ENCODE results near the gene LSS. TPM values are rescaled to one million over a fixed set of nuclear protein-coding genes. Genes with fewer than 3 reads are reported as not detected.

The LSS gene
- total RNA-seq, 1 donor from 2014 or later = 52.7 TPM

DNA sequence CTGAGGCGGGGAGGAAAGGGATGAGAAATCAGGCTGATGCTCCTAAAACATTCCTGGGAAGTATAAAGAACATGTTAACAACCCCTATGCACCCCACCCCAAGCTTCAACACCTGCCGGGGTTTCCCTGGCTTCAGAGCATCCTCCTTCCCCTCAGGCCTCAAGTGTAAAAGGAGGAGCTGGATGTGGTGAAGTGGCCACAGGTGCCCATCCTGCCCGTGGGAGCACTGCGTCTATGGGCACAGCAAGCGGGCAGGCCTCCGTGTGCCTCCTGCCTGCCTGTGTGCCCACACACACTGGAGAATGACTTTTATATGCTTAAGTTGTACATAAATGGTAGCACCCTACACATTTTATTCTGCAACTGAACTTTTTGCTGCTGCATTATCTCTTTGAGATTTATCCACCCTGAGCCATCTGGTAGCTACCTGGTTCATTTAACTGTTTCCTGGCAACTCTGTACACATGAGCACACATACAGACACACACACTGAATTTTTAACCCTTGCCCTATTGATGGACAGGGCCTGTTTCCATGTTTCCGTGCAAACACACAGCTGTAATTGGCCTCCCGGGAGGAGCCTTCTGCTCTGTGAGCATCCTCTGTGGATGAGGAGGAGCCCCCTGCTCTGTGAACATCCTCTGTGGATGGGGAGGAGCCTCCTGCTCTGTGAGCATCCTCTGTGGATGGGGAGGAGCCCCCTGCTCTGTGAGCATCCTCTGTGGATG, 59.8 kb downstream of the LSS start:
- DNase-seq = no peak

DNA sequence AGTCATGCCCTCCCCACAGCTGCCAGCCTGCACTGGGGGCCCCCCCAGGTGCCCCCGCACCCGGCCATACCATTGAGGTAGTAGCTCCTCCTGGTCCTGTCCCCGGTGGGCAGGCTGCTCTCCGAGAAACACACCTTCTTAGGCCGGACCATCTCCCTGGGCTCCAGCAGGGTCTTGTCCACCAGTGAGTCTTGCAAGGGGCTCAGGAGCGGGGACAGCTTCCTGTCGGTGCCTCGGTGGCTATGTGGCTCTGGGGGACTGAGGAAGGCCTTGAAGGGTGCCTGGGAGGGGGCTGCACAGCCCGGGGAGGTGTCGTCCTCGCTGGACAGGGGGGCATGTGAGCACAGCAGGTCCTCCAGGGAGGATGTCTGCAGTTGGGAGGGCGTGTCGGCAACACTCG, 60.3 kb downstream of the LSS start:
- DNase-seq = no peak

DNA sequence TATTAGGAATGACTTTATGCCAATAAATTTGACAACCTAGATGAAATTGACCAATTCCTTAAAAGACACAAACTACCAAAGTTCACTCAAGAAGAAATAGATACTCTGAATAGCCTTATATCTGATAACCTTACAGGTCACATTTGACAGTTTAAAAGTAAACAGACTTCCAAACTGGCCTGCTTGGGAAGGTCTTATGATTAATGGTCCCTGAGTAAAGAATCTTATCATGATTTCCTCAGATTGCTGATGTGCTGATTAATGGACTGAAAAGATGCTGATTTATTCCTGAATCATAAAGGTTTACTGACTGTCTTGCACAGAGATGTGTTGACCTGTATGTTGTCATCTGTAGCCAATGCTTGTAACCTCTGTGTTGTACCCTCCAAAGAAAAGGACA, 63.5 kb downstream of the LSS start:
- no peak for DNase-seq

- DNase-seq = no peak
Measured at GRCh38 chr21:46163380-46163779, 65.2 kb downstream of the LSS start.

DNA sequence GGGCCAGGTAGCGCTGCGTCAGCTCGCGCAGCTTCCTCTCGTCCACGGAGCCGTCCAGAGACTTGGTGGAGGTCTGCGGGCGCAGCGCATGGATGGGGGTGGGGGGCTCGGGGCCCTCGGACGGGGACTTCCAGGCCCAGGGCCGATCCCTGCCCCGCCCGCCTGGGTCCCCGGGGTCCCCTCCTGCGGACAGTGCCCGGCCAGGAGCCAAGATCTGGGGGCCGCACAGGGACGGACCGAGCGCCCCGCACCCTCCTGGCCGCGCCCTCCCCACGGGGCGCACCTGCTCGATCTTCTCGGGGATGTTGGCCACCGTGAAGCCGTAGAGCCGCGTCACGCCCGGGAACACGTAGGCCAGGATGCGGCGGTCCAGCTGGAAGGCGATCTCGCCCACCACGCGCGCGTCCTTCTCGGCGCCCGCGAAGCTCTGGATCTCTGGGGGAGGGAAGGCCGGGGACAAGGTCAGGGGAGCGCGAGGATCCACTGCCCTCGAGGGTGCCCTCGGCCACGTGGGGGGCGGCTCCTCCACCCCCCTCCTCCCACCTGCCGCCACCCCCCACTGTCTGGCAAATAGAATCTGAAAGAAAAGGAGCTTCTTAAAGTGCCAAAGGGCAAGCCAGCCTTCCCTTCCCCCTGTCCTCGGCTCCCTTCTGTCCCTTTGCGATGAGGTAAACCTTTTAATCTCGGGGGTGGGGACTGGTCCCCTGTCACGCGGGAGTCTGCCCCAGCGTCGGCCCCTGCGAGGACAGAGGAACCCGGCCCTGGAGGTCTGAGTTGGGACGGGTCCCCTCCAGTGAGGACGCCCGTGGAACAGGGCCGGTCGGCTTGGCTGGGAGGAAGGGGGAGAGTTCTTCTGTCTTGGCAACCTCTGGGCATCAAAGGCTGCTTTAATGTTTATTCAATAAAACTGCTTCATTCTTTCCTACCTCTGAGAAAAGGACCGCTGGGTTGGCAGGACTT, 66.7 kb downstream of the LSS start:
- no peak for DNase-seq

- DNase-seq = no peak
Measured at GRCh38 chr21:46160907-46161632, 67.5 kb downstream of the LSS start.

- no peak for DNase-seq
Measured at GRCh38 chr21:46160657-46160906, 68.0 kb downstream of the LSS start.

- no peak for DNase-seq
Measured at GRCh38 chr21:46159841-46160656, 68.5 kb downstream of the LSS start.

- DNase-seq = no peak
Measured at GRCh38 chr21:46159390-46159789, 69.2 kb downstream of the LSS start.

GRCh38 chr21:46158666-46159300, 69.8 kb downstream of the LSS start:
- no peak for DNase-seq

DNA sequence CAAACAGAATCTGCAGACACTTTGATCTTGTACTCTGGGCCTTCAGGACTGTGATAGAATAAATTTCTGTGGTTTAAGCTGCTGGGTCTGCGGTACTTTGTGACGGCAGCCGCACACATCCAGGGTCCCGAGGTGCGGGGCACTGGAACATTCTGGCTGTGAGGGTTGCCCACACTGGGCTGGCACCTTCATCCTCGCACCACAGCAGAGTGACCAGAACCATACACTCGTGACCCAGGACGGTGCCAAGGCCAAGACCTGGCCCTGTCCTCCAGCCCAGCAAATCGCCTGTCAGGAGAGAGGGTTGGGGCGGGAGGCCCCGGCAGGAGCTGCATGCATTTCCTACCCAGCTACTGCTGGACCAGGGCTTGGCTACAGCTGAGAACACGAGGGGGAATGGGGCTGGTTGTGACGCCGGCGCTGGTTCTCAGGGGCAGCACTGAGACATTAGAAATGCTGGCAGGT, 70.6 kb downstream of the LSS start:
- no peak for DNase-seq

GRCh38 chr21:46157396-46157986, 71.1 kb downstream of the LSS start:
- DNase-seq = no peak

DNA sequence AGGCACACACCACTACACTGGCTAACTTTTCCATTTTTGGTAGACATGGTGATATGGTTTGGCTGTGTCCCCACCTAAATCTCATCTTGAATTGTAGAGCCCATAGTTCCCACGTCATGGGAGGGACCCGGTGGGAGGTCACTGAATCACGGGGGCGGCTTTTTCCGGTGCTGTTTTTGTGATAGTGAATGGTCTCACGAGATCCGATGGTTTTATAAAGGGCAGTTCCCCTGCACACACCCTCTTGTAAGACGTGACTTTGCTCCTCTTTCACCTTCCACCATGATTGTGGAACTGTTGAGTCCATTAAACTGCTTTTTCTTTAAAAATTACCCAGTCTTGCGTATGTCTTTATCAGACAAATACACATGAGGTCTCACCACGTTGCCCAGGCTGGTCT, 71.9 kb downstream of the LSS start:
- DNase-seq = no peak

- no peak for DNase-seq
Measured at GRCh38 chr21:46156378-46156645, 72.3 kb downstream of the LSS start.

DNA sequence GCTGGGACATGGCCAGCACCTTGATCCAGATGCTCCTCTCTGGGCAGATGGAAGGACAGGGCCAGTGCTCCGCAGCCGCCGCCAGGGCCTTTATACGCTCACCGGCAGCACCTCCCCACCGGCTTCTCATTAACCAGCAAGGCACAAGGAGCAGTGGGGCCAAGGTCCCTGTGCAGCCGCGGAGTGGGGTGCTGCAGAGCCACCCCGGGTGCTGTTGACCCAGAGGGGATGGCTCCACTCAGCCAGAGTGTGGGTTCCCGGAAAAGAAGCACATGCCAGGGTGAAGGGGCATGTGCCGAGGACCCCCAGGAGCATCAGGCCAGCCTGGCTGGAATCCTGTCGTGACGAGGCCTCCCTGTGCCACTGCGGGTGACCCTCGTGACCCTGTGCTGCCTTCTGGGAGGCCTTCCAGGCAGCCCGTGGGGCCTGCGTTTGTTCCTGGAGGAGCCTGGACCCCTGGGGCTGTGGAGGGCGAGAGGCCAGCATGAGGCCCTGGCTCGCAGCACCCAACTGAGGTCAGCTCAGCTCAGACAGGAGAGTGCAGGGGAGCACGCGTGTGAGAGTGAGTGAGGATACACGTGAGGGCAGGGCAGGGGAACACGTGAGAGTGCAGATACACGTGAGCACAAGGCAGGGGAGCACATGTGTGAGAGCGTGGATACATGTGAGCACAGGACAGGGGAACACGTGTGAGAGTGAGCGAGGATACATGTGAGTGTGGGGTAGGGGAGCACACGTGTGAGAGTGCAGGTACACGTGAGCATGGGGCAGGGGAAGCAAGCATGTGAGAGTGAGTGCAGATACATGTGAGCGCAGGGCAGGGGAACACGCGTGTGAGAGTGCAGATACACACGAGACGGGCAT, 72.8 kb downstream of the LSS start, which contains the start of gene FTCD:
TSS of gene FTCD (minus strand) at position 66 of the 864 bp plus-strand sequence. CDS start at position 10, 56 bp downstream.
- no peak for DNase-seq

DNA sequence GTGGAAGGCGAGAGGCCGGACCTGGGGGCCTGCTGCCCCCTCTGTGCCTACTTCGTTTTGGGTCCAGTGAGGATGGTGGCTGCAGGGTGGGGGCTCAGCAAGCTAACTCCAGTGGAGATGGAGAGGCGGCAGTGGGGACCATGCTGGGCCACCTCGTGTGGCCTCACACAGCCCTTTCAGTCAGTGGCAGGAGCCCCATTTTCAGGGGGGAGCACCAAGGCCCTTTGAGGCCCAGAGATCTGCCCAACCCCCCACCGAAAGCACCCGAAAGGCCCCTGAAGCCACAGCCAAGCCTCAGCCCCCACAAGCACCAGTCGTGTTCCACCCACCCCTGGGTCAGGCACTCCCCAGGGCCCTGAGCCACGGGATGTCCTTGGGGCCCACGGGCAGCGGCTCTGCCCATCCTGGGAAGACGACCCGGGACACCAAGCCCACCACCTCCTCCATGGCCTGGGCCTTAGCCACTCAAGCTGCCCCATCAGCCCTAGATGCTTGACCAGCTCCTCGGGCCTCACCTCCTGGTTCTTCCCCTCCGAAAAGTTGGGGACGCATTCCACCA, 73.5 kb downstream of the LSS start:
- DNase-seq = no peak

- DNase-seq = no peak
Measured at GRCh38 chr21:46154155-46154954, 74.2 kb downstream of the LSS start.

DNA sequence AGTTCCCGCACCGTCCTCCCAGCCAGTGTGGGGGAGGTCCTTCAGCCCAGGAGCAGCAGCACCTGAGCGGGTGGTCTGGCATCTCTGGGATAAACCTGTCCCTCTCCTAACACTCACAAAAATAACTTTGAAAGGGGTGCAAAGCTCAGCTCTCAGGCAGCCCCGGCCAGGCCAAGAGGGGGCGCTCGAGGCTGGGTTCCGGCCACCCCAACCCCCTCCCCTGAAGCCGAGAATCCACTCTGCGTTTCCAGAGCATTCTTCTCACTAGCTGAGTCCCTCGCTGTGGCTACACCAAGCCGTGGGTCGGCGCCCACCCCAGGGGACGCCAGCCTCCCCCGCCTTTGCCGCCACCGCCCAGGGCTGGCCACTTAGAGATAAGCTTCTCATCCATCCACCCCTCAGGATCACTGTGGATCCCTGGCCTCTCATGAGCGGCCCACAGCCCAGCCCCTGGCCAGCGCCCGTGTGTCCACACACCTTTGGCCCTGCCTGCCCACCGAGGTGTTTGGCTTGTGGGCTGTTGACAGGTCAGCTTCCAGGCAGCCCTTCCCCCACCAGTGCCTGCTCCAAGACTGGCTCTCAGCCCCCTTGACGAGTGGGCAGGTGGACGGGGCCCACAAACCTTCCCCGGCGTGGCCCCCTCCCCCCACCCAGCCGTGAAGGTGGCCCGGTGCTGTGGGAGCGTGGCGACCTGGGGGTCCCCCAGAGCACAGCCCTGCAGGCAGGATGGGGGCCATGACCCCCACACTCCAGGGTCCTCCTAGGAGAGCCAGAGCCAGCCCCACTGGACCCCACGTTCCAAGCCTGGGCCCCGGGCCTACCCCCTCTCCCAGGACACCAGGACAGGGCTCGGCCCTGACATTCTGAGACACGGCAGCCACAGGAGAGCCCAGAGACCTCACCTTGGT, 75.1 kb downstream of the LSS start:
- no peak for DNase-seq

All from occipital lobe (tissue), 2 donors.